Activated T-cell treated with anti-CD3 and anti-CD28 coated beads, Interleukin-2, amount 50 U/mL, for 24 hours (primary cell): ENCODE results near the gene KCNJ10.
A peak's percentile ranks its signal among the peaks of the same experiment; 100 is the strongest.
"Not testable (repeated sequence)": the region's sequence is repeated elsewhere in the genome, so short reads cannot be mapped to it uniquely, and the experiment has no call there.

Experiments used
- DNase-seq: peaks from one replicate; pipeline ENCODE4 v3.0.0-alpha.2; 2020
- H3K27ac Mint-ChIP-seq: 2 replicates; pipeline ENCODE4 v1.8.0; 2020; ENCODE audit warnings: mild to moderate bottlenecking, mixed read lengths
- H3K27me3 Mint-ChIP-seq: 2 replicates; pipeline ENCODE4 v1.8.0; 2020; ENCODE audit warnings: mixed read lengths
- H3K36me3 Mint-ChIP-seq: 2 replicates; pipeline ENCODE4 v1.8.0; 2020; ENCODE audit warnings: low read depth, mixed read lengths
- H3K4me1 Mint-ChIP-seq: 2 replicates; pipeline ENCODE4 v1.8.0; 2020; ENCODE audit warnings: low read depth, mixed read lengths
- H3K4me3 Mint-ChIP-seq: 2 replicates; pipeline ENCODE4 v1.8.0; 2020; ENCODE audit warnings: mild to moderate bottlenecking, moderate library complexity, mixed read lengths
- H3K9me3 Mint-ChIP-seq: 2 replicates; pipeline ENCODE4 v1.8.0; 2020; ENCODE audit warnings: mixed read lengths

Gene KCNJ10

GRCh38 chr1:160064164-160064563, 5.8 kb downstream of the KCNJ10 start:
- no peak overlapping the region for H3K27ac Mint-ChIP-seq
- H3K27me3 Mint-ChIP-seq = peaks cover 11% of the 10 kb centered on the region
- no peaks in the 10 kb centered on the region for H3K9me3 Mint-ChIP-seq
- no peaks in the 10 kb centered on the region for H3K36me3 Mint-ChIP-seq
- H3K4me3 Mint-ChIP-seq = no peak overlapping the region
- no peaks in the 10 kb centered on the region for H3K4me1 Mint-ChIP-seq
- DNase-seq = no peak

GRCh38 chr1:160063176-160063575, 6.8 kb downstream of the KCNJ10 start:
- no peaks in the 10 kb centered on the region for H3K4me1 Mint-ChIP-seq
- H3K36me3 Mint-ChIP-seq = no peaks in the 10 kb centered on the region
- peaks cover 2% of the 10 kb centered on the region for H3K27me3 Mint-ChIP-seq
- H3K4me3 Mint-ChIP-seq = no peak overlapping the region
- H3K27ac Mint-ChIP-seq = no peak overlapping the region
- DNase-seq = no peak
- H3K9me3 Mint-ChIP-seq = no peaks in the 10 kb centered on the region

- Mint-ChIP-seq H3K27ac (no peak overlapping the region), H3K27me3 (peaks cover 2% of the 10 kb centered on the region), H3K9me3 (no peaks in the 10 kb centered on the region), H3K36me3 (no peaks in the 10 kb centered on the region), H3K4me1 (no peaks in the 10 kb centered on the region), H3K4me3 (no peak overlapping the region)
- DNase-seq = no peak
Observed at GRCh38 chr1:160062230-160062532, 7.8 kb downstream of the KCNJ10 start.

- H3K27me3 Mint-ChIP-seq = peaks cover 5% of the 10 kb centered on the region
- no peak overlapping the region for H3K27ac Mint-ChIP-seq
- H3K36me3 Mint-ChIP-seq = no peaks in the 10 kb centered on the region
- no peak for DNase-seq
- no peaks in the 10 kb centered on the region for H3K4me1 Mint-ChIP-seq
- H3K9me3 Mint-ChIP-seq = no peaks in the 10 kb centered on the region
- H3K4me3 Mint-ChIP-seq = no peak overlapping the region
Observed at GRCh38 chr1:160061369-160062229, 8.4 kb downstream of the KCNJ10 start.

- H3K27ac Mint-ChIP-seq = no peak overlapping the region
- no peaks in the 10 kb centered on the region for H3K4me1 Mint-ChIP-seq
- no peak for DNase-seq
- H3K9me3 Mint-ChIP-seq = no peaks in the 10 kb centered on the region
- peaks cover 24% of the 10 kb centered on the region for H3K27me3 Mint-ChIP-seq
- H3K36me3 Mint-ChIP-seq = no peaks in the 10 kb centered on the region
- H3K4me3 Mint-ChIP-seq = no peak overlapping the region
Observed at GRCh38 chr1:160058087-160058486, 11.9 kb downstream of the KCNJ10 start.

GRCh38 chr1:160056648-160057169, 13.3 kb downstream of the KCNJ10 start:
- no peak overlapping the region for H3K4me3 Mint-ChIP-seq
- no peak overlapping the region for H3K27ac Mint-ChIP-seq
- no peaks in the 10 kb centered on the region for H3K36me3 Mint-ChIP-seq
- no peak for DNase-seq
- no peaks in the 10 kb centered on the region for H3K9me3 Mint-ChIP-seq
- no peaks in the 10 kb centered on the region for H3K4me1 Mint-ChIP-seq
- peaks cover 25% of the 10 kb centered on the region for H3K27me3 Mint-ChIP-seq

- Mint-ChIP-seq H3K4me1 (no peaks in the 10 kb centered on the region), H3K9me3 (no peaks in the 10 kb centered on the region), H3K36me3 (no peaks in the 10 kb centered on the region), H3K27ac (no peak overlapping the region), H3K27me3 (peaks cover 25% of the 10 kb centered on the region), H3K4me3 (no peak overlapping the region)
- DNase-seq = no peak
Observed at GRCh38 chr1:160053548-160054365, 16.2 kb downstream of the KCNJ10 start.

GRCh38 chr1:160052936-160053335, 17.0 kb downstream of the KCNJ10 start:
- no peak for DNase-seq
- Mint-ChIP-seq H3K27me3 (peaks cover 25% of the 10 kb centered on the region), H3K4me1 (no peaks in the 10 kb centered on the region), H3K36me3 (no peaks in the 10 kb centered on the region), H3K27ac (no peak overlapping the region), H3K4me3 (no peak overlapping the region), H3K9me3 (no peaks in the 10 kb centered on the region)

GRCh38 chr1:160050619-160051018, 19.3 kb downstream of the KCNJ10 start:
- peaks cover 10% of the 10 kb centered on the region for H3K4me1 Mint-ChIP-seq
- H3K4me3 Mint-ChIP-seq = no peak overlapping the region
- no peak for DNase-seq
- H3K27ac Mint-ChIP-seq = no peak overlapping the region
- no peaks in the 10 kb centered on the region for H3K36me3 Mint-ChIP-seq
- H3K27me3 Mint-ChIP-seq = peaks cover 22% of the 10 kb centered on the region
- no peaks in the 10 kb centered on the region for H3K9me3 Mint-ChIP-seq

GRCh38 chr1:160050182-160050581, 19.8 kb downstream of the KCNJ10 start:
- H3K27ac Mint-ChIP-seq, H3K4me3 Mint-ChIP-seq, H3K9me3 Mint-ChIP-seq, H3K36me3 Mint-ChIP-seq, H3K4me1 Mint-ChIP-seq, DNase-seq: not testable (repeated sequence)
- H3K27me3 Mint-ChIP-seq = peaks cover 23% of the 10 kb centered on the region

- no peaks in the 10 kb centered on the region for H3K9me3 Mint-ChIP-seq
- H3K27me3 Mint-ChIP-seq = peaks cover 22% of the 10 kb centered on the region
- DNase-seq = no peak
- H3K36me3 Mint-ChIP-seq = no peaks in the 10 kb centered on the region
- no peak overlapping the region for H3K27ac Mint-ChIP-seq
- H3K4me3 Mint-ChIP-seq = no peak overlapping the region
- peaks cover 10% of the 10 kb centered on the region for H3K4me1 Mint-ChIP-seq
Observed at GRCh38 chr1:160049101-160049500, 20.9 kb downstream of the KCNJ10 start.

GRCh38 chr1:160048335-160048734, 21.6 kb downstream of the KCNJ10 start:
- Mint-ChIP-seq H3K9me3 (no peaks in the 10 kb centered on the region), H3K4me3 (no peak overlapping the region), H3K4me1 (peaks cover 10% of the 10 kb centered on the region), H3K36me3 (no peaks in the 10 kb centered on the region), H3K27me3 (peaks cover 15% of the 10 kb centered on the region), H3K27ac (no peak overlapping the region)
- DNase-seq = no peak

GRCh38 chr1:160047111-160047991, 22.6 kb downstream of the KCNJ10 start:
- Mint-ChIP-seq H3K27me3 (peaks cover 15% of the 10 kb centered on the region), H3K27ac (peak overlapping the region; percentile 60), H3K4me3 (peak overlapping the region; percentile 62)

GRCh38 chr1:160046494-160047110, 23.4 kb downstream of the KCNJ10 start:
- H3K36me3 Mint-ChIP-seq = no peaks in the 10 kb centered on the region
- H3K27ac Mint-ChIP-seq = peak overlapping the region; percentile 60

More at GRCh38 chr1:160047111-160047991, 22.6 kb downstream of the KCNJ10 start:
- Mint-ChIP-seq H3K4me1 (peaks cover 10% of the 10 kb centered on the region), H3K9me3 (no peaks in the 10 kb centered on the region), H3K36me3 (no peaks in the 10 kb centered on the region)
- no peak for DNase-seq

More at GRCh38 chr1:160046494-160047110, 23.4 kb downstream of the KCNJ10 start:
- peak; percentile 50 for DNase-seq
- H3K4me3 Mint-ChIP-seq = peak overlapping the region; percentile 62
- no peaks in the 10 kb centered on the region for H3K9me3 Mint-ChIP-seq
- H3K27me3 Mint-ChIP-seq = peaks cover 12% of the 10 kb centered on the region
- peaks cover 10% of the 10 kb centered on the region for H3K4me1 Mint-ChIP-seq
